ENCODE data around the gene BMP6. TPM values are rescaled to one million over a fixed set of nuclear protein-coding genes. Genes with fewer than 3 reads are reported as not detected.
A peak's percentile ranks its signal among the peaks of the same experiment; 100 is the strongest.

BMP6 gene
- total RNA-seq, 4 donors from 2014 or later: 1.4 to 16.1 (median 6.0) TPM

GRCh38 chr6:7777074-7777473 lies 51.2 kb downstream of the BMP6 start:
- no peak for ATAC-seq
- Histone ChIP-seq H3K36me3 (no peaks in the 10 kb centered on the region), H3K27me3 (peaks cover 8% of the 10 kb centered on the region), H3K27ac (no peak overlapping the region), H3K4me3 (no peak overlapping the region), H3K9me3 (no peaks in the 10 kb centered on the region), H3K4me1 (no peaks in the 10 kb centered on the region)
- 69 to 79% methylated on average over 4 of the region's 4 CpGs for WGBS, 2 donors (ENCODE audit: low coverage in 1 of 2)
- no peak for TF ChIP-seq CTCF (IDR thresholded peaks at IDR 0.05)
- no peak for TF ChIP-seq POLR2AphosphoS5 (IDR thresholded peaks at IDR 0.05)
- TF ChIP-seq EP300 (IDR thresholded peaks at IDR 0.05): no peak
- TF ChIP-seq POLR2A (IDR thresholded peaks at IDR 0.05): no peak

GRCh38 chr6:7781240-7781639 lies 55.3 kb downstream of the BMP6 start:
- peaks cover 8% of the 10 kb centered on the region for H3K27me3 ChIP-seq
- H3K9me3 ChIP-seq: no peaks in the 10 kb centered on the region
- peaks cover 6 to 18% (median 16%) of the 10 kb centered on the region in 3 donors for H3K4me1 ChIP-seq
- WGBS, 2 donors (ENCODE audit: low coverage in 1 of 2): 65 to 72% methylated on average over 4 to 6 of the region's 6 CpGs
- H3K4me3 ChIP-seq: no peak overlapping the region
- H3K36me3 ChIP-seq: no peaks in the 10 kb centered on the region
- no peak overlapping the region for H3K27ac ChIP-seq
- TF ChIP-seq CTCF (IDR thresholded peaks at IDR 0.05) (no peak), POLR2AphosphoS5 (IDR thresholded peaks at IDR 0.05) (no peak), EP300 (IDR thresholded peaks at IDR 0.05) (no peak), POLR2A (IDR thresholded peaks at IDR 0.05) (no peak)
- no peak for ATAC-seq

GRCh38 chr6:7784248-7784647 lies 58.3 kb downstream of the BMP6 start:
- H3K36me3 ChIP-seq: no peaks in the 10 kb centered on the region
- 74 to 90% methylated on average over 6 of the region's 6 CpGs for WGBS, 2 donors (ENCODE audit: low coverage in 1 of 2)
- no peaks in the 10 kb centered on the region for H3K27me3 ChIP-seq
- H3K4me3 ChIP-seq: no peak overlapping the region
- no peak overlapping the region for H3K27ac ChIP-seq
- ATAC-seq: no peak
- no peaks in the 10 kb centered on the region for H3K9me3 ChIP-seq
- TF ChIP-seq POLR2AphosphoS5 (IDR thresholded peaks at IDR 0.05) (no peak), POLR2A (IDR thresholded peaks at IDR 0.05) (no peak), CTCF (IDR thresholded peaks at IDR 0.05) (no peak), EP300 (IDR thresholded peaks at IDR 0.05) (no peak)
- peaks cover 15 to 39% (median 25%) of the 10 kb centered on the region in 3 donors for H3K4me1 ChIP-seq

GRCh38 chr6:7784706-7785105 lies 58.8 kb downstream of the BMP6 start:
- no peak overlapping the region for H3K27ac ChIP-seq
- 74 to 90% methylated on average over 2 of the region's 2 CpGs for WGBS, 2 donors (ENCODE audit: low coverage in 1 of 2)
- H3K4me1 ChIP-seq: peaks cover 15 to 39% (median 25%) of the 10 kb centered on the region in 3 donors
- H3K36me3 ChIP-seq: no peaks in the 10 kb centered on the region
- no peak overlapping the region for H3K4me3 ChIP-seq
- ATAC-seq: no peak
- no peaks in the 10 kb centered on the region for H3K9me3 ChIP-seq
- H3K27me3 ChIP-seq: no peaks in the 10 kb centered on the region
- no peak for TF ChIP-seq CTCF (IDR thresholded peaks at IDR 0.05)
- TF ChIP-seq POLR2AphosphoS5 (IDR thresholded peaks at IDR 0.05): no peak
- no peak for TF ChIP-seq EP300 (IDR thresholded peaks at IDR 0.05)
- no peak for TF ChIP-seq POLR2A (IDR thresholded peaks at IDR 0.05)

- peaks cover 15 to 39% (median 25%) of the 10 kb centered on the region in 3 donors for H3K4me1 ChIP-seq
- TF ChIP-seq POLR2AphosphoS5 (IDR thresholded peaks at IDR 0.05) (peak; percentile 52), POLR2A (IDR thresholded peaks at IDR 0.05) (no peak), EP300 (IDR thresholded peaks at IDR 0.05) (no peak)
- WGBS, 2 donors (ENCODE audit: low coverage in 1 of 2): 5 to 8% methylated on average over 7 of the region's 7 CpGs
- H3K36me3 ChIP-seq: no peaks in the 10 kb centered on the region
- peak; percentile 37 for ATAC-seq
- no peak overlapping the region for H3K4me3 ChIP-seq
- peak overlapping the region; percentile 52 to 80 (median 72) for H3K27ac ChIP-seq
- H3K27me3 ChIP-seq: no peaks in the 10 kb centered on the region
- H3K9me3 ChIP-seq: no peaks in the 10 kb centered on the region
These were observed 59.5 kb downstream of the BMP6 start for GRCh38 chr6:7785243-7786035.
